Measurements from ENCODE around the gene RAB27B. TPM values are rescaled to one million over a fixed set of nuclear protein-coding genes. Genes with fewer than 3 reads are reported as not detected.

Gene RAB27B
- total RNA-seq, 4 donors from 2014 or later = 0.34 to 2.5 (median 1.0) TPM

DNA sequence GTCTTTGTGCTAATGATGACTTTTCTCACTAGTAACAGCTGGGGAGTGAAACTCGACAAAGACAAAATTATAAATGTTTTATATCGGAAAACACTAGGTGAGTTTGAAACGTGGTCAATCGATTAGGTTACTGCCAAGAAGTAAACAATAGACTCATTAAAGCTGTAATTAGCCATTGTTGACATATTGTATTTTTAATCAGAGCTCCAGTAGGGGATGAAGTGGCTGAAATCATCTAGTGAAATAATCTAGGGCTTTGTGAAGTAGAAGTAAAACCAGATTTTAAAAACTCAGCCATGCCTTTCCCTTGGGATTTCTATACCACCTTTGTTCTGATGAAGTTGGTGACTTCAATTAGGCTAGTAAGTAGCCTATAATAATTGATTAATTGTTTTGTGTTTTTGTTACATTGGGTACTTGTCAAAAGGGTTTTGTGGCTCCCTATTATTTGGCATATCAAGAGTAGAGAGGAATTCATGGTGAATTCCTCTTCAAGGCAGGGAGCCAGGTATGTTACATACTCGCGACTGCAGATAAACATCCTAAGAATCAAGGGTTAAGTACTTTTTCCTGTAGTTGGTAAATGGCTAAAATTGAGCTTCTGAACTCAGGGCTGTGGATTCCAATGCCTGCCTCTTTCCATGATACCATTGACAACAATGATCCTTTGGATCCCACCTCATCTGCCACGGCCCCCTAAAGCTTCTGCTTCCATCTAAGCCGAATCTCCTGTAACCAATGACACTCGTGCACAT, 31.6 kb downstream of the RAB27B start:
- intact Hi-C loops (cut with DNase I) = no loop called here
- 67% methylated on average over 9 of the region's 9 CpGs for WGBS
- no peaks in the 10 kb centered on the region for H3K9me3 ChIP-seq

DNA sequence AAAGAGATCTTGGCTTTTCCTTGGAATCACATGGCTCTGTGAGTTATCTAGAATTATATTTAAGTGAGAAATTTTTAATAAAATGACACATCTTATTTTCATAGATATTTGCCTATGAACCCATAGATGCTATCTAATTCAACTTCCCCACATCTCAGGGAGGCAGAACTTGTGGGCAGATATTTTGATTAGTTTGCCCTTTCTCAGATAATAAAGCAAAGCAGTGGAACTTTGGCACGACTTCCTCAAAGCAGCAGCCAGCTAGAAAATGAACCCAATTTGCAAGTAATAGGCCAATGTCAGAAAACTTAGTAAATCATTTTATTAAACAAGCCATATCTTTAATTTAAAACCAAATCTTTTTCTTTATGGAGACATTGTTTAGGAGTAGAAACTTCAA, 32.7 kb downstream of the RAB27B start:
- no peak for DNase-seq (ENCODE audit: extremely low spot score)
- Histone ChIP-seq H3K27me3 (no peaks in the 10 kb centered on the region), H3K4me1 (no peaks in the 10 kb centered on the region), H3K4me3 (no peak overlapping the region), H3K9me3 (no peaks in the 10 kb centered on the region), H3K36me3 (no peaks in the 10 kb centered on the region), H3K27ac (replicated peaks in 1 of 4) (no peak overlapping the region)
- no peak for TF ChIP-seq EP300 (IDR thresholded peaks at IDR 0.05)
- no peak for TF ChIP-seq POLR2AphosphoS5 (IDR thresholded peaks at IDR 0.05)
- TF ChIP-seq, protein P1, sequence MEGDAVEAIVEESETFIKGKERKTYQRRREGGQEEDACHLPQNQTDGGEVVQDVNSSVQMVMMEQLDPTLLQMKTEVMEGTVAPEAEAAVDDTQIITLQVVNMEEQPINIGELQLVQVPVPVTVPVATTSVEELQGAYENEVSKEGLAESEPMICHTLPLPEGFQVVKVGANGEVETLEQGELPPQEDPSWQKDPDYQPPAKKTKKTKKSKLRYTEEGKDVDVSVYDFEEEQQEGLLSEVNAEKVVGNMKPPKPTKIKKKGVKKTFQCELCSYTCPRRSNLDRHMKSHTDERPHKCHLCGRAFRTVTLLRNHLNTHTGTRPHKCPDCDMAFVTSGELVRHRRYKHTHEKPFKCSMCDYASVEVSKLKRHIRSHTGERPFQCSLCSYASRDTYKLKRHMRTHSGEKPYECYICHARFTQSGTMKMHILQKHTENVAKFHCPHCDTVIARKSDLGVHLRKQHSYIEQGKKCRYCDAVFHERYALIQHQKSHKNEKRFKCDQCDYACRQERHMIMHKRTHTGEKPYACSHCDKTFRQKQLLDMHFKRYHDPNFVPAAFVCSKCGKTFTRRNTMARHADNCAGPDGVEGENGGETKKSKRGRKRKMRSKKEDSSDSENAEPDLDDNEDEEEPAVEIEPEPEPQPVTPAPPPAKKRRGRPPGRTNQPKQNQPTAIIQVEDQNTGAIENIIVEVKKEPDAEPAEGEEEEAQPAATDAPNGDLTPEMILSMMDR (IDR thresholded peaks at IDR 0.05) = no peak
- TF ChIP-seq POLR2A (IDR thresholded peaks at IDR 0.05; ENCODE audit: low read depth) = no peak
- WGBS = 58% methylated on average over 1 of the region's 1 CpG
- intact Hi-C loops (cut with DNase I) = no loop called here

More for the DNA sequence above, 31.6 kb downstream of the RAB27B start:
- Histone ChIP-seq H3K4me3 (no peak overlapping the region), H3K36me3 (no peaks in the 10 kb centered on the region), H3K27me3 (no peaks in the 10 kb centered on the region), H3K4me1 (no peaks in the 10 kb centered on the region), H3K27ac (replicated peaks in 1 of 4) (no peak overlapping the region)
- no peak for DNase-seq (ENCODE audit: extremely low spot score)
- TF ChIP-seq EP300 (IDR thresholded peaks at IDR 0.05) (no peak), POLR2A (IDR thresholded peaks at IDR 0.05; ENCODE audit: low read depth) (no peak), POLR2AphosphoS5 (IDR thresholded peaks at IDR 0.05) (no peak)
- TF ChIP-seq, protein P1 (IDR thresholded peaks at IDR 0.05) = no peak

DNA sequence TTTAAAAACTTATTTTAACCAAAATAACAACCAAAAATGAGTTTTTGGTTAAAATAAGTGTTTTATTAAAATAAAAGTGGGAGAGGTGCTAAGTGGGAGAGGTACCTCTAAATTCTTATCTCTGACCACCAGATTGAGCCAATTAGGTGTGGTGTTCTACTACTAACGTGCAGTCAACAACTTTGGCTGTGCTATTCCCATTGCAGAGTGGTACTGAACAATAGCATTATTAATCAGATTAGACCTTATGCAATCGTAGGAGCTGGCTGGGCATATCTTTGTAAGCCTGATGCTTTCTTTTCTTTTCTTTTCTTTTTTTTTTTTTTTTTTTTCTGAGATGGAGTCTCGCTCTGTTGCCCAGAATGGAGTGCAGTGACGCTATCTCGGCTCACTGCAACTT, 38.9 kb downstream of the RAB27B start:
- Histone ChIP-seq H3K9me3 (peaks cover 0 to 3% (median 0%) of the 10 kb centered on the region in 4 donors), H3K4me3 (no peak overlapping the region), H3K36me3 (no peaks in the 10 kb centered on the region), H3K27me3 (no peaks in the 10 kb centered on the region), H3K4me1 (no peaks in the 10 kb centered on the region), H3K27ac (replicated peaks in 1 of 4) (no peak overlapping the region)
- no peak for DNase-seq (ENCODE audit: extremely low spot score)
- intact Hi-C loops (cut with DNase I) = no loop called here
- WGBS = 85% methylated on average over 5 of the region's 5 CpGs
- TF ChIP-seq, protein P1 (IDR thresholded peaks at IDR 0.05) = no peak
- TF ChIP-seq EP300 (IDR thresholded peaks at IDR 0.05) (no peak), POLR2A (IDR thresholded peaks at IDR 0.05; ENCODE audit: low read depth) (no peak), POLR2AphosphoS5 (IDR thresholded peaks at IDR 0.05) (no peak)

DNA sequence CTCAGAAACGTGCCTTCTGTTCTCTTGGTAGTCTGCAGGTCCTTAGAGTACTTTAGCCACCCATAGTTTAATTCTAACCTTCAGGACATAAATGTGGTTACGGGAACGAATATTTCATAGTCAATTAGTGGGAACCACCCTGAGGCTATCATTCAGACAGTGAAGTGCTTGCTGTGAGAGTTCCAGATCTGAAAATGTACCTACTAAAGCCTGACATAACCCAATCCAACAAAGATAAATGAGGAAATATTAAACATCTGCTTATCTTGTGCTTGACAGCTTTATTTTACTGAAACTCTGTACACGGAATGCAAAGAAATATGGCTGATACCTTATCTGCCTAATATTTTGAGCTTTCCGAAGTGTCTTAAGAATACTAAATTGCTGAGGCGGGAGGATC, 43.0 kb downstream of the RAB27B start:
- Histone ChIP-seq H3K4me3 (no peak overlapping the region), H3K27ac (replicated peaks in 1 of 4) (no peak overlapping the region), H3K27me3 (no peaks in the 10 kb centered on the region), H3K36me3 (no peaks in the 10 kb centered on the region), H3K4me1 (peaks cover 0 to 7% (median 0%) of the 10 kb centered on the region in 4 donors), H3K9me3 (peaks cover 0 to 3% (median 0%) of the 10 kb centered on the region in 4 donors)
- no peak for DNase-seq (ENCODE audit: extremely low spot score)
- TF ChIP-seq POLR2A (IDR thresholded peaks at IDR 0.05; ENCODE audit: low read depth) (no peak), POLR2AphosphoS5 (IDR thresholded peaks at IDR 0.05) (no peak), EP300 (IDR thresholded peaks at IDR 0.05) (no peak)
- TF ChIP-seq, protein P1 (IDR thresholded peaks at IDR 0.05) = no peak
- WGBS = 82% methylated on average over 6 of the region's 6 CpGs
- intact Hi-C loops (cut with DNase I) = no loop called here
